ENCODE data around the gene ESRRA. TPM values are rescaled to one million over a fixed set of nuclear protein-coding genes. Genes with fewer than 3 reads are reported as not detected.

The ESRRA gene
- total and polyA plus RNA-seq, 10 of the 15 experiments (the other 5 are each of a cell fraction or from before 2014, with no cell fraction given) = 0.32 to 48.9 (median 12.6) TPM

GRCh38 chr11:64337538-64338249, 32.4 kb downstream of the ESRRA start:
- no peak overlapping the region for H3K4me3 ChIP-seq
- ATAC-seq = no peak
- FAIRE-seq = no peak
- in situ Hi-C loops (cut with MboI) (no loop called here), intact Hi-C loops (cut with micrococcal nuclease; ENCODE audit: unreplicated experiment) (no loop called here)
- H3K4me1 ChIP-seq (ENCODE audit: control insufficient read depth, insufficient read depth, low read length) = peaks cover 33% of the 10 kb centered on the region
- no peak overlapping the region for H3K4me2 ChIP-seq (ENCODE audit: control insufficient read depth, insufficient read depth)
- SMC1A ChIA-PET (ENCODE audit: uncharacterized antibody, unreplicated experiment) = interaction anchor here (1.7 to 2.5 kb wide), 2 partner anchors 18 to 20 kb away, joined by 9 to 12 read pairs; partner anchors contain the start of genes PRDX5 and TRMT112
- no peaks in the 10 kb centered on the region for H3K27me3 ChIP-seq (replicated peaks in 1 of 2; ENCODE audit: control insufficient read depth in 2 of 2, insufficient read depth in 2 of 2, low read length in 1 of 2)
- no peak for DNase-seq (ENCODE audit: low read depth, low spot score)
- no peaks in the 10 kb centered on the region; the same call in 1 of the 2 replicates for H4K20me1 ChIP-seq (ENCODE audit: control insufficient read depth, insufficient read depth)
- H3K27ac ChIP-seq (ENCODE audit: control insufficient read depth, insufficient read depth) = no peak overlapping the region
- H3K9ac ChIP-seq (ENCODE audit: control insufficient read depth, insufficient read depth, low read length) = no peak overlapping the region
- no TSS peak for BruUV-seq (replicated peaks)
- RAD21 ChIA-PET (ENCODE audit: unreplicated experiment) = interaction anchor here (1.1 to 4.7 kb wide), 2 partner anchors 20 to 21 kb away, joined by 3 to 57 read pairs; partner anchors contain the start of genes PRDX5, RPS6KA4 and TRMT112
- TF ChIP-seq ETV6 (conservative IDR thresholded peaks at IDR 0.05 in 1 of 2, IDR thresholded peaks at IDR 0.05 in 1 of 2; ENCODE audit: borderline replicate concordance in 1 of 2, low read depth in 1 of 2) (no peak), JUND (IDR thresholded peaks at IDR 0.05; ENCODE audit: low read depth, low read length) (no peak), MYB (IDR thresholded peaks at IDR 0.05; ENCODE audit: borderline replicate concordance, low read depth, low read length) (no peak), RAD51 (IDR thresholded peaks at IDR 0.05) (no peak), ZBTB4 (CRISPR knock-in tag; IDR thresholded peaks at IDR 0.05) (no peak), ATF7 (IDR thresholded peaks at IDR 0.05; ENCODE audit: low read depth) (peak; percentile 44; the same call in 1 of the 2 replicates), RAD21 (IDR thresholded peaks at IDR 0.05; ENCODE audit: insufficient read depth, low read depth, low read length) (no peak), BCLAF1 (IDR thresholded peaks at IDR 0.05) (no peak), ELK1 (IDR thresholded peaks at IDR 0.05; ENCODE audit: low read depth, low read length) (no peak), ZSCAN29 (IDR thresholded peaks at IDR 0.05) (no peak), SMARCA5 (IDR thresholded peaks at IDR 0.05) (peak; percentile 81), IRF3 (IDR thresholded peaks at IDR 0.05) (no peak), HCFC1 (IDR thresholded peaks at IDR 0.05; ENCODE audit: low read length) (no peak)
- H3K79me2 ChIP-seq (ENCODE audit: control insufficient read depth, insufficient read depth, low read length) = peaks cover 24% of the 10 kb centered on the region
- no peaks in the 10 kb centered on the region; a peak in 1 of 4 replicates for H3K36me3 ChIP-seq (ENCODE audit: control insufficient read depth in 2 of 2, insufficient read depth in 2 of 2, low read length in 1 of 2)
- H2AFZ ChIP-seq (ENCODE audit: control insufficient read depth, low read depth, low read length) = no peak overlapping the region
- CTCF ChIA-PET = interaction anchor here (0.7 to 14.7 kb wide), 5 partner anchors 18 to 596 kb away, joined by 3 to 228 read pairs (median 3); partner anchors contain the start of genes PRDX5 and TRMT112
- POLR2A ChIA-PET = interaction anchor here (1.8 to 4.6 kb wide), 2 partner anchors 21 to 67 kb away, joined by 9 to 37 read pairs; partner anchors contain the start of genes PRDX5 and TRMT112
- WGBS (ENCODE audit: insufficient coverage, insufficient replicate concordance, low lambda C conversion rate, missing lambda C conversion rate) = 91% methylated on average over 8 of the region's 8 CpGs
- no peaks in the 10 kb centered on the region for H3K9me3 ChIP-seq (replicated peaks; ENCODE audit: control insufficient read depth, insufficient read depth, low read length)
